ENCODE measurements around the gene FOXD4.
"Not testable (repeated sequence)": the region's sequence is repeated elsewhere in the genome, so short reads cannot be mapped to it uniquely, and the experiment has no call there.

- not testable (repeated sequence) for TF ChIP-seq CTCF (conservative IDR thresholded peaks at IDR 0.05; ENCODE audit: low read depth in 2 of 2); STAT1 (IDR thresholded peaks at IDR 0.05; ENCODE audit: unreplicated experiment); EZH2 (IDR thresholded peaks at IDR 0.05; ENCODE audit: low read depth, unreplicated experiment); CREB1 (CRISPR knock-in tag; IDR thresholded peaks at IDR 0.05; ENCODE audit: low read depth)
Measured at GRCh38 chr9:99867-100266, 18.4 kb downstream of the FOXD4 start.
